ENCODE measurements around the gene OR2C1.

The OR2C1 gene

GRCh38 chr16:3327514-3327913 is 28.2 kb upstream of the OR2C1 start:
- no peaks in the 10 kb centered on the region for H3K79me2 ChIP-seq
- H3K36me3 ChIP-seq (ENCODE audit: control insufficient read depth, insufficient read depth, low read length), result no peaks in the 10 kb centered on the region
- TF ChIP-seq CTCF (IDR thresholded peaks at IDR 0.05), result no peak
- no peak overlapping the region for H3K4me2 ChIP-seq (ENCODE audit: low read length)
- no peaks in the 10 kb centered on the region for H3K4me1 ChIP-seq
- no peak overlapping the region for H3K9ac ChIP-seq
- no peak overlapping the region for H3K27ac ChIP-seq
- no peak overlapping the region for H3K4me3 ChIP-seq (ENCODE audit: low read depth, low read length)
- H3K9me3 ChIP-seq (ENCODE audit: control insufficient read depth, low read length), result no peaks in the 10 kb centered on the region
- H3K27me3 ChIP-seq (ENCODE audit: control insufficient read depth, insufficient read depth, low read length), result no peaks in the 10 kb centered on the region
- no peak overlapping the region for H2AFZ ChIP-seq

- no peaks in the 10 kb centered on the region for H3K27me3 ChIP-seq (ENCODE audit: control insufficient read depth, insufficient read depth, low read length)
- H3K9ac ChIP-seq, result no peak overlapping the region
- H3K9me3 ChIP-seq (ENCODE audit: control insufficient read depth, low read length), result no peaks in the 10 kb centered on the region
- no peak overlapping the region for H3K4me2 ChIP-seq (ENCODE audit: low read length)
- H3K36me3 ChIP-seq (ENCODE audit: control insufficient read depth, insufficient read depth, low read length), result no peaks in the 10 kb centered on the region
- no peak overlapping the region for H2AFZ ChIP-seq
- no peak for TF ChIP-seq CTCF (IDR thresholded peaks at IDR 0.05)
- H3K27ac ChIP-seq, result no peak overlapping the region
- no peak overlapping the region for H3K4me3 ChIP-seq (ENCODE audit: low read depth, low read length)
- no peaks in the 10 kb centered on the region for H3K4me1 ChIP-seq
- H3K79me2 ChIP-seq, result no peaks in the 10 kb centered on the region
These were observed 27.6 kb upstream of the OR2C1 start for GRCh38 chr16:3328104-3328503.

- Histone ChIP-seq H3K4me1 (no peaks in the 10 kb centered on the region), H3K27me3 (ENCODE audit: control insufficient read depth, insufficient read depth, low read length) (no peaks in the 10 kb centered on the region), H3K9ac (no peak overlapping the region), H3K4me3 (ENCODE audit: low read depth, low read length) (no peak overlapping the region), H3K79me2 (no peaks in the 10 kb centered on the region), H3K36me3 (ENCODE audit: control insufficient read depth, insufficient read depth, low read length) (no peaks in the 10 kb centered on the region), H2AFZ (no peak overlapping the region), H3K27ac (no peak overlapping the region), H3K4me2 (ENCODE audit: low read length) (no peak overlapping the region), H3K9me3 (ENCODE audit: control insufficient read depth, low read length) (no peaks in the 10 kb centered on the region)
- TF ChIP-seq CTCF (IDR thresholded peaks at IDR 0.05), result no peak
These were observed 27.0 kb upstream of the OR2C1 start for GRCh38 chr16:3328643-3329042.

- Histone ChIP-seq H3K79me2 (no peaks in the 10 kb centered on the region), H3K9me3 (ENCODE audit: control insufficient read depth, low read length) (no peaks in the 10 kb centered on the region), H3K27ac (no peak overlapping the region), H3K36me3 (ENCODE audit: control insufficient read depth, insufficient read depth, low read length) (no peaks in the 10 kb centered on the region), H3K4me1 (no peaks in the 10 kb centered on the region), H3K9ac (no peak overlapping the region), H3K4me3 (ENCODE audit: low read depth, low read length) (no peak overlapping the region), H2AFZ (no peak overlapping the region), H3K4me2 (ENCODE audit: low read length) (no peak overlapping the region), H3K27me3 (ENCODE audit: control insufficient read depth, insufficient read depth, low read length) (no peaks in the 10 kb centered on the region)
- no peak for TF ChIP-seq CTCF (IDR thresholded peaks at IDR 0.05)
These were observed 9.6 kb upstream of the OR2C1 start for GRCh38 chr16:3346041-3346440.

GRCh38 chr16:3347586-3347985 is 8.1 kb upstream of the OR2C1 start:
- no peak overlapping the region for H2AFZ ChIP-seq
- H3K27ac ChIP-seq, result no peak overlapping the region
- TF ChIP-seq CTCF (IDR thresholded peaks at IDR 0.05), result no peak
- H3K9me3 ChIP-seq (ENCODE audit: control insufficient read depth, low read length), result no peaks in the 10 kb centered on the region
- no peaks in the 10 kb centered on the region for H3K36me3 ChIP-seq (ENCODE audit: control insufficient read depth, insufficient read depth, low read length)
- H3K4me3 ChIP-seq (ENCODE audit: low read depth, low read length), result no peak overlapping the region
- H3K9ac ChIP-seq, result no peak overlapping the region
- H3K4me2 ChIP-seq (ENCODE audit: low read length), result no peak overlapping the region
- no peaks in the 10 kb centered on the region for H3K79me2 ChIP-seq
- H3K4me1 ChIP-seq, result no peaks in the 10 kb centered on the region
- H3K27me3 ChIP-seq (ENCODE audit: control insufficient read depth, insufficient read depth, low read length), result no peaks in the 10 kb centered on the region
